HG03066 (cell line): ENCODE results near the gene MOB2.

Source experiments
- ATAC-seq: cut with Tn5 transposase; IDR thresholded peaks from one replicate; pipeline ENCODE4 v1.9.1; 2021; ENCODE audit warnings: low read depth; ENCODE audit not compliant: unreplicated experiment

Gene MOB2

DNA sequence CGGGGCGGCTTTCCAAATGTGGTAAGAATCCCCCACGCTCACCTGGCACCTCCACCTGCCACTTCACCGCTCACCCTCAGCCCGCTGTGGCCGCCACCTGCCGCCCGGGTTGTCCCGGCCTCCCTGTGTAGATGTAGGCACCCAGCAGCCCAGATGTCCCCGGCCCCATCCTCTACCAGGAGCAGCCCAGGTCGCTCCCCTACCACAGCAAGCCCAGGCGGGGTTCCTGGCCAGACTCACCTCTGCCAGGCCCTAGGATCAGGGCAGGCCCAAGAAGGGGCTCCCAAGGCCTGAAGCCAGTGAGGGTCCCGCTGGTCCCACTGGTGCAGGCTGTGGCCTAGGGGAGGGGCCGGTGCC lies 27.4 kb downstream of the MOB2 start:
- ATAC-seq = no peak

DNA sequence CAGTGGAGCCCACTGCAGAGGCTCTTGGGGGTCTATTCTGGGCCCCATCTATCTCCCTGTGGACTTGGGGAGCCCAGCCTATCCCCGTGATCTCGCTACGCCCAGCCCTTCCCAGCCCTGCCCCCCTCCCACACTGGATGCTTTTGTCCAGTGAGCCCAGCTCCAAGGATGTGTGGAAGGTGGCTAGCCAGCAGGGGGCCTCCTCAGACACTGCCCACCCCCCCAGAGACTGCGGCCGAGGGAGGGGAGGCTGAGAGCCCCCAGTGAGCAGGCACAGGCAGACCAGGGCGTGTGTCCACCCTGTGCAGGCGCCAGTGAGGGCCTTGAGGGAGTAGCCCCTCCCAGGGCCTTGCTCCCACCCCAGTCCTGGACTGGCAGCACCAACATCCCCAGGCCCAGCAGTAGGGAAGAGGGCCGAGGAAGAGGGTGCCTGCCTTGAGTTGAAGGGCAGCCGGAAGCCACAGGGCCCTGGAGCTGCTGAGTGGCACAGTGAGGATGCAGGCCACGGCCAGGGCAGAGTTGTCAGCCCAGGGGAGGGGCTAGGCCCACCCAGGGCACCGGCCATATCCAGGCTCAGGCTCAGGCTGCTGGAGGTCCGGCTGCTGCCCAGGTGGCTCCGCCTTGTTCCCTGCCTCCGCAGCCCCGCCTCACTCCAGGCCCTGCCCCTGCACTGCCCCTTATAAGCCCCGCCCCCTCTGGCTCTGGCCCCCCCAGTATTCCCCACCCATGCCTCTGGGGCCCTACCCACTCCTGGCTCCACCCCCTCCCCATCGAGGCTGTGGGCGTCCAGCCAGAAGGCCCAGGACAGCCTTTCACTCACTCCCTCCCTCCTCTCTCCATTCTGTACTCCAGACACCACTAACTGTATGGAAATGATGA lies 28.0 kb downstream of the MOB2 start:
- ATAC-seq = no peak

DNA sequence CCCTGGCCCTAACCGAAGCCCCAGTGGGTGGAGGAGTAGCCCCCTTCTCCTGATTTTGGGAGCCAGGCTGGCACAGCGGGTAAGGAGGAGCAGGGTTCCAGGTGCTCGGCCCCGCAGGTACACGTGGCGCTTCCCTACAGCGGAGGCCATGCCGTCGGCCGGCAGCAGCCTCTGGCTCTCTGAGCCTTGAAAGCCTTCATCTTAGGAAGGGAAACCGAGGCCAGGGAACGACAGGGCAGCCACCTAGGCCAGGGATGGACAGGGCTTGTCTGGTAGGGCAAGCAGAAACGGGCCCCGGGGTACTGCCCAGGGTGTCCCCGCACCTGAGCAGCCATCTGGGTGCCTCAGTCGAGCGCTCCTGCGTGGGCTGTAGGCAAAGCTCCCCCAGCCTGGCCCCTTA lies 28.7 kb downstream of the MOB2 start:
- no peak for ATAC-seq

DNA sequence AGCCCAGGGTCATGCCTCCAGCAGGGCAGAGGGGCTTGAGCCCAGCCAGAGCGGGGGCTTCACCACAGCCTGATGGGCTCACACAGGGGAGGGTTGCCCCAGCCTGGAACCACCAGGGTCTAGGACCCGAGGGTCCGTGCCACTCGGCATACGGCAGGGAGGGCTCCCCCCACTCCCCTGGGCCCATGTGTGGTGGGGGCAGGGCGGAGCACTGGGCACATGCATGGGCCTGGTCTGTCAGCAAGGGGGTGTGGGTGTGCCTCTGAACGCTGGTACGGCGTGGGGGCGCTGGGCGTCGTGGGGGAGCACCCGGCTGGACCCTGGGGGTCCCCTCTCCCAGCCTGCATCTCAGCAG lies 29.3 kb downstream of the MOB2 start:
- no peak for ATAC-seq

DNA sequence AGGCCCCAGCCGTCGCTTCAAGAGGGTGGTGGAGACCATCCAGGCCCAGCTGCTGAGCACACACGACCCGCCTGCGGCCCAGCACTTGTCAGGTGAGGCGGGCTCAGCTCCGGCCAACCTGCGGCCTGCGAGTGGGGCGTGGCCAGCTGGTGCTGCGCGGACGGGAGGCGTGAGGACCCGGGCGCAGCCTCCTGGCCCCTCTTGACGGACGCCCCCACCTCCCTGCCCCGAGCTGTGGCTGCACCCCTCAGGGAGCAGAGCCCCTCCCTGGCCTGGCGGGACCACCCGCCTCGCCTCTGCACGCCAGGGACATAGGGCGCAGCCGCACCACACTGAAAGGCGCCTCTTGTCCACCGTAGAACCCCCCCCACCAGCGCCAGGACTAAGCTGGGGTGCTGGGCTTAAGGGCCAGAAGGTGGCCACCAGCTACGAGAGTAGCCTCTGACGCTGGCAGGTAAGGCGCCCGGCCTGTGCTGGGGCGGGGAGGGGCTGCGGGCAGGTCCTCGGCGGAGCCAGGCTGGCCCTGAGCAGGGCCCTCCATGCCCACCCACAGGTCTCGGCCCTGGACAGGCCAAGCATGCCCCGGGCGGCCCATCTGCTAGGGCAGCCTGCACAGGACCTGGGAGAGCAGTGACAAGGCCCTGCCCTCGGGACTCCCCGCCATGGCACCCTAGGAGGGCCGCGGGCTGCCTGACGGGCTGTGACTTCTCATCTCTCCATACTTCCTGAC lies 29.8 kb downstream of the MOB2 start:
- ATAC-seq = no peak

DNA sequence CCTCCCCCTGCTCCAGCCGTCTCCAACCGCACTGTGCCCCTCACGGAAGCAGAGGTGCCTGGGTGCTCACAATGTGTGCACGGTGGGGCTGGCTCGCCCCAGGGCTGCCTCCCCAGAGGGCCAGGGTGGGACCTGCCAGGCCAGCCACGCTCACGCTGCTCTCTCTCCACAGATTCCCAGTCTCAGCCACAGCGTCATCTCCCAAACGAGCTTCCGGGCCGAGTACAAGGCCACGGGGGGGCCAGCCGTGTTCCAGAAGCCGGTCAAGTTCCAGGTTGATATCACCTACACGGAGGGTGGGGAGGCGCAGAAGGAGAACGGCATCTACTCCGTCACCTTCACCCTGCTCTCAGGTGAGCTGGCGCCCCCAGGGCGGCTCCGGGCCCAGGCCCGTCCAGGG lies 30.4 kb downstream of the MOB2 start:
- ATAC-seq = no peak

DNA sequence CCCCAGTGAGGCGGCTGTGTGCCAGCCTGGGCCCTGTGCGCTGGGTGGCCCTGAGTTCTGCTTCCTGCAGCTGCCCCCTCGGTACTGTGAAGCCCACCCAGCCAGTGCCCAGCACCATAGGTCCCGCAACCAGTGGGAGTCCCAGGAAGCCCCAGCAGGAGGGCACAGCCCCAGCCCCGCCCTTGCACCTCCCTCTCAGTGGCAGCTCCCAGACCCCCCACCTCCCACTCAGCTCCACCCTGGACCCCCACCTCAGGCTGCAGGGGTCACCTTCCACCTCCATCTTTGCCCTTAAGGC lies 30.9 kb downstream of the MOB2 start:
- no peak for ATAC-seq

DNA sequence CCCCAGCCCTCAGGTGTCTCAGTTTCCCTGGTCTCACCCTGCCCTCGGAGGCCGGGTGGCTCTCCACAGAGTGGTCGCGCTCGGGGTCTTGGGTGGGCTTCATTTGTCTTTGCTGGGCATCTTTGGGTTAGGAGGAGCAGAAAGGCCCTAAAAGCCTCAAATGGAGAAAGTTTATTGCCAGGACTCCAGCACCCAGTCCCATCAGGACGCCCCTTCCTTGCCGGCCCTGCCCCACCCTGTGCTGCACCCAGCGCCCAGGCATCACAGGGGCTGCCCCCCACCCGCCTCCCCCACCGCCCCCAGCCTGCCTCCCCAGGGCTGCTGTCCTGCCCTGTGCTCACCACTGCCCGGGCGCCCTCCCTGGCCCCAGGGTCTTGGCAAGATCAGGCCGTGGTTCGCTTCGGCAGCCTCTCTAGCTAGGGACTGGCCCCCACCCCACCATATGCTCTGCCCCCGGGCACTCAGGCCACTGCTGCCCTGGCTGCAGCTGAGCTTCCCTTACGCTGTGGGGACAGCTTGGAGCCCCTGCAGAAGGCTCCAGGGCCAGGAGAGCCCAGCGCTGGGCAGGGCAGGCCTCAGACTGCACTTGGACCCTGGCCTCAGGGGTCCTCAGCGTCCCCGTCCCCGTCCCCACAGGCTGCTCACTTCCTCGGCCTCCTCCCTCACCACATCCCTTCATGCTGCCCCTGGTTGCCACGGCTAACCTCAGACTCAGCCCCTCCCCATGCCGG lies 31.4 kb downstream of the MOB2 start:
- no peak for ATAC-seq

DNA sequence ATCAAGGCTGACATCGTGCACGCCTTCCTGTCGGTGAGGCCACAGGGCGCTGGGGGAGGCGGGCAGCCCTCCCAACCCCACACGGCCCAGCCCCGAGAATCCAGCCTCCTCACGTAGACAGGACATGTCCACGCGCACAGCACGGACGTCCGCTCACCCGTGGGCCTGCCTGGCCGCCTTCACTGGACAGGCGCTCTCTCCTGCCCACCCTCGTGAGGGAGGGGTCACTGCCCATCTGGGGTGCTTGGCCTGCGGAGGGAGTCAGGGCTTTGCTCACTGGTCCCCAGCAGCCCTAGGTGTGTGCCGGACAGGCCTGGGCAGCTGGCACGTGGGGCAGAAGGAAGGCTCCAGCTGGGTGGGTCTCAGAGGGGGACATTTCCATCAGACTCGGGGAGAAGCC lies 32.0 kb downstream of the MOB2 start:
- no peak for ATAC-seq

DNA sequence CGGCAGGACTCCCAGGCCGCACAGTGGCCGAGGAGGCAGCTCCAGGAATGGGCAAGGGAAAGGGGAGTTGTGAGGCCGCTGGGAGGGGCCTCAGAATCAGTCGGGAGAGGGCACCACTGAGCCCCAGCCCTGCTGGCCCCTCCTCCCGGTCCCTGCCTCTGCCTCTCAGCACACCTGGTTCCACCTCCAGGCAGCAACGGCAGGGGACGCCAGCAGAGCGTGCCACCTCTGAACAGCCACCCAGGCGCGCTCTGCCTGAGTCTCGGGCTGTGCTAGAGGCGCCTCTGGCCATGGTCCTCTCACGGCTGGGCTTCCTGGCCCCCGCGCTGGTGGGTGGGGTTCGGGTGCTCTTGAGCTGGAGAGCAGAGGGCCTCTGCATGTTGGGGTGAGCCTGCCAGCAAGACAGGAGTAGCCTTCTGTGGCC lies 33.0 kb downstream of the MOB2 start:
- ATAC-seq = peak; percentile 49

DNA sequence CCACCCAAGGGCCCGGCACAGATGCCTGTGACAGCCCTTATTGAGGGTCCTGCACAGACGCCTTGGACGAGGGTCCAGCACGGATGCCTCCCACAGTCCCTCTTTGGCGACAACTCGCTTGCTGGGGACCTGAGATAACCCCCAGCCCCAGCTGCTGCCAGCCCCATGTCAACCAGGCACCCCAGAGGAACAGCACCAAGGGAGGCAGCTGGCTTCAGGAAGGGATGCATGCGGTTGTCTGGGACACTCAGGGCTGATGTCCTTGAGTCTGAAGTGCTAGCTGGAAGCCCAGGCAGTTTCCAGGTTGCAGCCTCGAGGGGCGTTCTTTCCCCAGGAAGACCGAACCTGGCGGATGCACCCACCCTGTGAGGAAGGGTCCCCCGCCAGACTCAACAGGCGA lies 33.8 kb downstream of the MOB2 start:
- no peak for ATAC-seq

DNA sequence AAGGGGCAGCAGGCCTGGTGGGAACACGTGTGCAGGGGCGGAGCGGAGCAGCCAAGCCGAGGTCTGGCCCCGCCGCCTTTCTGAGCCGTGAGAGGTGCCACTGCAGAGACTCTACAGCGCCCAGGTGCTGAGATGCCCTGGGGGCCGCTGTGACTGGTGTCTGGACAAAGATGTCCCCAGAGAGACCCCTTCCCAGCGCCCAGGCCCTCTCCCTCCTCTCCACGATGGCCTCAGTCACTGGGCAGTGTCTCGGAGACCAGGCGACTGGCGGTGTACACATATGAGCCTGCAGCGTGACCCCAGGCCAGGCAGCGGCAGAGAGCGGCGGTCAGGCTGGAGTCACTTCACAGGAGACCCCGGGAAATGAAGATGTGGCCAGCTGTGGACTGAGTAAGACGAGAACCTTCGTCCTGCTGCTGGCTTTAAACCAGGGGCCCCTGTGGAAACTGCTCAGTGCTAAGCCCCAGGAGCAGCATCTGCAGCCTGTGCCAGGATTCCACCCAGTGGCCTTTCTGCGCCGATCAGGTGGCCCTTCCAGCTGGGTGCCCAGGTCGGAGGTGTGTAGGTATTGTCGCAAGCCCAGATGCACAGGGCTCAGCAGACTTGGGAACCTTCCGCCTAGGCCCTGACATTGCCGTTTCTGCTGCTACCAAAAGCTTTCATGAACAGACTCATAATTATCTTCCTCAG lies 34.7 kb downstream of the MOB2 start:
- ATAC-seq = no peak

DNA sequence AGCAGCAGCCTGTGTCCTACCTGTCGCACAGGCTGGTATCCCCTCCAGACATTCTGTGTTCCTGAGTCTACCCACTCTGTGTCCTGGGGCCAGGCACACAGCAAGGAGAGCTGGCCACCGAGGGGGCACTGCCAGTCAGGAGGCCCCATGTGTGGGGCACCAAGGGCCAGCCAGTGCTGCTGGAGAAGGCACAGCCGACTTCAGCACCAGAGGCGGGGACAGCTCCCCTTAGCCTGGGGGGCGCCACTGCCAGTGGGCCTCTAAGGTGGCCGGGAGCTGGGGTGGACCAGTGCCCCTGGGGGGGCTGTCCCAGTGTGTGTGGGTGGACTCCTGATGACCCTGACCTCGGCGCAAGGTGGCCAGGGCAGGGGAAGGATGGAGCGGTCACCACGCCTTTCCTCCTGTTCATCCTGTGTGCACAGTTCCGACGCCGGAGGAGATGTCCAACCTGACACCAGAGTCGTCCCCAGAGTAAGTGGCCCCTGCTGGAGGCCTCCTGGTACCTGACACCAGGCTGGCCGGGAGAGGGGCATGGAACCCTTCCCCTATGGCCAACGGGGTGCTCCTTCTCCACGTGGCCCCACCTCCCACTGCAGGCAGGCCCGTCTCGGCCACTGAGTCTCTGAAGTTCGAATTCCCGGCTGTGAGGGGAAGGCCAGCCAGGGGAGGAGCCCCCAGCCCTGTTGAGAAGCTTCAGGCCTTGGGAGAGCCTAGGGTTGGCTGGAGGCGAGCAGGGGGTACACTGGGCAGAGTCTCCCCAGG lies 35.4 kb downstream of the MOB2 start:
- ATAC-seq = no peak

DNA sequence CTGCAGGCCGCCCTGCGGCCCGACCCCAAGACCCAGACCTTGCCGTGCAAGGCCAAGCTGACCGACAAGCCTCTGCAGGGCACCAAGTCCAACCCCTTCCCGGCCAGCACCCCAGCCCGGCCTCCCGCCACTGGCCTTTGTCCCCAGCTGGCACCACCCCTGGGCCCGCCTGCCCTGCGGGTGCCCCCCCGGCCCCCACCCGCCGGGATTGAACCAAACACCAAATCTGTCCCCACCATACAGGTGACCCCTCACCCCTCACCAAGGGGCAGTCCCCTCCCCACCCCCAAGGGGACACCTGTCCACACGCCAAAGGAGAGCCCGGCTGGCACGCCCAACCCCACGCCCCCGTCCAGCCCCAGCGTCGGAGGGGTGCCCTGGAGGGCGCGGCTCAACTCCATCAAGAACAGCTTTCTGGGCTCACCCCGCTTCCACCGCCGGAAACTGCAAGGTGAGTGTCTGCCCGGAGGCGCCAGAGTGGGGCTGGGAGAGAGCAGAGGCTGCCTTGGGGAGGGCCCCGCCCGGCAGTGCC lies 36.2 kb downstream of the MOB2 start:
- ATAC-seq = no peak

DNA sequence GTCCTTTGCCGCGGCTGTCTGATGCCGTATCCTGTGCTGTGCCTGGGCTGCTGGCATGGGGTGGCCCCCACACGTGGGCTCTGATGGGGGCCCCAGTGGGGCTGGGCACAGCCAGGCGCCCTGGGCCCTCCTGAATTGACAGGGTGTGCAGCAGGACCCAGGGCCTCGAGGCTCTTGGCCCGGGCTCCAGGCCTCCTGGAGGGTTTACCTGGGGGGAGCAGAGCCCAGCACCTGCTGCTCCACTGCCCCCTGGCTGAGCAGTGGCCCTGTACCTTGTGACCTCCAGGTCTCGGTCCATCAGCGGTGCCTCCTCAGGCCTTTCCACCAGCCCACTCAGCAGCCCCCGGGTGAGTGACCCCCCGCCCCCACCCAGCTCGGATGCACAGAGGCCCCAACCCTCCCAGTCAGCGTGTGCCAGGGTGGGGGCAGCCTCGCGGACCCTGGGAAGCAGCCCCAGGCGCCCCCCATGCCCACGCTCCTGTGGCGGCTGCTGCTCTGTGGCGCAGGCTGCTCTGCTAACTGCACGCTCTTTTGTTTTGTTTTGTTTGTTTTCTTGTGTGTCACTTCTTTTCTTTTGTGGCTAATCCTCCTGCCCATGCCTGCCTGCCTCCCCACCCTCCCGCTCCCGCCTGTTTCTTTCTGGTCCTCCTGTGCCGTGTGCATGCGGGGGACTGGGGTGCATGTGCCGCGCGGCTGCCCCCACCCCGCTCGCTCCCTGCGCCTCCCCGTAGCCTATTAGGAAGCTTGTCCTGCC lies 36.9 kb downstream of the MOB2 start:
- no peak for ATAC-seq

DNA sequence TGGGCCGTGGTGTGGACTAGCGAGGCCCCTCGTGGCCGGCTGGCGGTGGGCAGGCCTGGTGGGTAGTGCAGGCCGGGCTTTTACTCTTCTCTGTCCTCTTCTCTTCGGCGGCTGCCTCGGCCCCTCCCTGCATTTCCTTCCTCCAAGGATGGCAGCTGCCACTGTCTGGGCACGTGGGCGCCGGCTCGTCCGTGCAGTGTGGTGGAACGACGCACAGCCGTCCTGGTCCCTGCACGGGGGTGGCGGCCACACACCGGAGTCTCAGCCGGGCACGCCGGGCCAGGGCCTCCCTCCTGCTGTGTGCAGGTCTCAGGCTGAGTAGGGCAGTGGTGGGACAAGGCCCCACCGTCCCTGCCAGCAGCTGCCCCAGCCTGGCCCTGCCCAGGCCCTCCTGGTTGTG lies 37.7 kb downstream of the MOB2 start:
- no peak for ATAC-seq

DNA sequence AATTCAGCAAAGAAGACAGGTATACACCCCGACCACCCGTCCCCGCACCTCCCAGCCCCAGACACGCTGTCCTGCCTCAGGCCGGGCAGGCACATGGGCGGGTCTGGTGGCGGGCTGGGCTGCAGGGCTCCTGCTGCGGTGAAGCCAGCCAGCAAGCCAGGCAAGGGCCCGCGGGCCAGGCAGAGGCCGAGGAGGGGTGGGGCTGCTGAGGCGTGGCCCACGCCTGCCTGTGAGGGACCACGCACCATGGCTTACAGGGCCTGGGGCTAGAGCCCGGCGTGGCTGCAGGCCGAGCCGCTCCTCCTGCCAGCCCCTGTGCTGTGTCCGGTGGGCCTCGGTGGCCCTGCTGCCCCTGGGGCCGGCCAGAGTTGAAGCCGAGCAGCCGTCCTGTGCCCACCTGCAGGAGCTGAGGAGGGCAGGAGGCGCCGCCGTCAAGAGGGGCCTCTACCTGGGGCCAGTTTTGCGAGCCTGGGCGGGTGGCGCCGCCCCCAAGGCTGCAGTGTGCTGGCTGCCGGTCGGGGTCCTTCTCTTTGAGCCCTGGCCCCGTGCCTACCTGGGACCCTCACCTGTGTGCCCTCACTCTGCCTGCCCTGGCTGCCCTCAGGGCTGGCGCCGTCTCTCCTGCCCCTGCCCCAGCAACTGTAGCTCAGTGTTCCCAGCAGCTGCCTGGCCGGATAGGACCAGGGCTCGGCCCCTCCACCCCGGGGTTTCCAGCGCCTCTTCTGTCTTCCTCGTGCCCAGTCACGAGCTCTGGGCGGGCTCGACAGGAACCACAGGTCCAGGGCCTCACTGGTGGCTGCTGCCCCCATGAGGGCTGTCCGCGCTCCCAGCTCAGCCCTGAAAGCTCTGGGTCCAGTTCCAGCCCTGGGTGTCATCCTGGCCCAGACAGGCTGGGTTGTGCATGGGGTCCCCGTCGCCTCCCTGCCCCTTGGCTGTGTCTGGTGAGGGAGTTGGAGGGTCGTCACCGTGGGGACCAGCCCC lies 38.4 kb downstream of the MOB2 start:
- no peak for ATAC-seq

DNA sequence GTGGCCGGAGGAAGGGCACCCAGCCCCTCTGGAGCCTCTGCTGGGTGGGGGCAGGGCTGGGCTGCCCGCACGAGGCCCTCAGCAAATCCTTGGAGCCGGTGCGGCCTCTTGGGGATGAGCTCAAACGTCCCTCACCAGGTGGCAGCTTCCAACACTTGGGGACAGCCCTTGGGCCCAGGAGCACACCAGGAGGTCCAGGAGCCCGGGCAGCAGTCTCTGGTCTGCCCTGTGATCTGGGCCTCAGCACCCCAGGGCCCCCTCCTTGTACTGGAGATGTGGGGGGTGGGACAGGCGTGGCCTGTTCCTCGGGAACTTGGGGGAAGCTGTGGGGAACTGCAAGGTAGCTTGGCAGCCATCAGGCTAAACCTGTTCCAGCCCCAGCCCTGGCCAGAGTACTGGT lies 40.0 kb downstream of the MOB2 start:
- ATAC-seq = no peak
